Measurements from ENCODE around the gene C16orf87.

The C16orf87 gene

DNA sequence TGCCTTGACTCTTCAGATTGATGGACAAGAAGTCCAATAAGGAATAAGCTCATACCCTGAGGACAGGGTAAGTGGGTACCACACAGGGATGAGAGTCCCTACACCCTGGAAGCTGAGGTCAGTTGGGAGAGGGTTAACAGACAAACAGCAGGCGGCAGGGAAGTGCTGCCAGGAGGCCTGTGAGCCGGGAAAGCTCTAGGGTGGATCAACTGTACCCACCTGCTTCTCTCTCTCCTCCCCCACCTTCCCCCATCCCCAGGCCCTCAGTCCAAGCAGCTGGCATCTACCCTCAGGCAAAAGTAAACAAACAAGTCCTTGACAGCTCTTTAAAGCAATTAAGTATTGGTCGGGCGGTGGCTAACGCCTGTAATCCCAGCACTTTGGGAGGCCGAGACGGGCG lies 62.2 kb downstream of the C16orf87 start:
- Mint-ChIP-seq H3K4me1 (ENCODE audit: low read depth) (no peaks in the 10 kb centered on the region), H3K27ac (no peak overlapping the region), H3K9me3 (ENCODE audit: low read depth) (no peaks in the 10 kb centered on the region), H3K36me3 (no peaks in the 10 kb centered on the region), H3K4me3 (no peak overlapping the region), H3K27me3 (no peaks in the 10 kb centered on the region)

DNA sequence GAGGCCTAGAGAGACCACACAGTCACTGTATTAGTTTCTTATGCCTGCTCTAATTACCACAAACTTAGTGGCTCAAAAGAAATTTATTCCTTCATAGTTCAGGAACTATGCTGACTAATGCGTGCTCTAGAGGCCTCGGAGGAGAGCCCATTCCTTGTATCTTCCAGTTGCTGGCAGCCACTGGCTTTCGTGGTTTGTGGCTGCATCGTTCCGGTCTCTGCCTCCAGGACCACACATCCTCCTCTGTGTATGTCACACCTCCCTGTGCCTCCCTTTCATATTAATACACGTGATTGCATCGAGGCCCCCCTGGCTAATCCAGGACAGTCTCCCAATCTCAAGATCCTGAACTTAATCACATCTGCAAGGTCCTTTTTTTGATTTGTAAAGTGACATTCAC lies 65.9 kb downstream of the C16orf87 start:
- Mint-ChIP-seq H3K9me3 (ENCODE audit: low read depth) (no peaks in the 10 kb centered on the region), H3K27ac (no peak overlapping the region), H3K27me3 (peaks cover 3% of the 10 kb centered on the region), H3K4me3 (no peak overlapping the region), H3K36me3 (no peaks in the 10 kb centered on the region), H3K4me1 (ENCODE audit: low read depth) (no peaks in the 10 kb centered on the region)

DNA sequence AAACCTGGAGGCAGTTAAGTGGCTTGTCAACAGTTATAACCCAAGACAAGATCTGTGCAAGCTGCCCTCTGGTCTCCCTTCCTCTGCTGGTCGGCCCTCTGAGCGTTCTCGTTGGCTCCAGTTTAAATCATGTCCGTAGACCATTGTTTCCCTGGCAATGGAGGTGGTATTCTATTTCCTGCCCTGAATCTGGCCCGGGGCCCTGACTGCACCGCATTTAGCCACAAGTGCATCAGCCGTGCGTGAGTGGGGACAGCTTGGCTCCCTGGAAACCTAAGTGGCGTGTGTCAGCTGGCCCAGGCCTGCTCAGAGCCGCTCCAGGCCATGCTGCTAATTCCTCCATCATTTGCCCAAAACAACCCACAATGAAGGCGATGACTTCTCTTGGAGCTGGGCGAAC lies 67.8 kb downstream of the C16orf87 start:
- Mint-ChIP-seq H3K36me3 (no peaks in the 10 kb centered on the region), H3K4me3 (no peak overlapping the region), H3K9me3 (ENCODE audit: low read depth) (no peaks in the 10 kb centered on the region), H3K27me3 (peaks cover 5% of the 10 kb centered on the region), H3K27ac (no peak overlapping the region), H3K4me1 (ENCODE audit: low read depth) (no peaks in the 10 kb centered on the region)

DNA sequence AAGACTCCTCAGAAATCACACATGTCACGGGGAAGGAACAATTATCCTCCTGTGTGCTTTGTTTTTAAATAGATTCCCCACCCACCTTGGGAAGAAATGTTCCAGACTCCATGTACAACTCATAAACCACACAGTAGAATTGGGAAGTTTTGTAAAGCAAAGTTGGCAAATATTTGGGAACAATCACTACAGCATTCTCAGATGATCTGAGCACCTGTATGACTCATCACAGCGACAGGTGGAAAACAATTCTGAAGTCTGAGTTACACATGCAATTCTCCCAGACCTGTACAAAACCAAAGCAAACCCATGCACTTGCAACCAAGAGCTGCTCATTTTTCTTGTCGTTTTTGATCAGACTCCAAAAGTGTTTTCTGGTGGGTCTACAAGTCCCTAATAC lies 68.4 kb downstream of the C16orf87 start:
- no peaks in the 10 kb centered on the region for H3K36me3 Mint-ChIP-seq
- H3K4me3 Mint-ChIP-seq, result no peak overlapping the region
- peaks cover 5% of the 10 kb centered on the region for H3K27me3 Mint-ChIP-seq
- H3K9me3 Mint-ChIP-seq (ENCODE audit: low read depth), result no peaks in the 10 kb centered on the region
- no peaks in the 10 kb centered on the region for H3K4me1 Mint-ChIP-seq (ENCODE audit: low read depth)
- no peak overlapping the region for H3K27ac Mint-ChIP-seq

DNA sequence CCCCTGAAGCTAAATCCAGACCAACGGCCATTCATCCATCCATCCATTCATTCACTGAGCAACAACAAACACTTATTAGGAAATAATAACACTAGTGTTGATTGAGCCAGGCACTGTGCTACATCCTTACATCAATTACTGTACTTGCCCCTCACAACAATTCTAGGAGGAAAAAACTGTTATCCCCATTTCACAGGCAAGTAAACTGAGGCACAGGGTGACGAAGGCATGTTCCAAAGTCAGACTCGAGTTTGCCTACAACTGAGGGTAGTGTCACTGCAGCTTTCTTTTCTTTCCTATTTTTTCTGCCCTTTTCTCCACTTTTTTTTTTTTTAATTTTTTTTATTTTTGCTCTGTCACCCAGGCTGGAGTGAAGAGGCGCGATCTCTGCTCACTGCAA lies 71.7 kb downstream of the C16orf87 start:
- Mint-ChIP-seq H3K27me3 (peaks cover 5% of the 10 kb centered on the region), H3K36me3 (no peaks in the 10 kb centered on the region), H3K27ac (no peak overlapping the region)

DNA sequence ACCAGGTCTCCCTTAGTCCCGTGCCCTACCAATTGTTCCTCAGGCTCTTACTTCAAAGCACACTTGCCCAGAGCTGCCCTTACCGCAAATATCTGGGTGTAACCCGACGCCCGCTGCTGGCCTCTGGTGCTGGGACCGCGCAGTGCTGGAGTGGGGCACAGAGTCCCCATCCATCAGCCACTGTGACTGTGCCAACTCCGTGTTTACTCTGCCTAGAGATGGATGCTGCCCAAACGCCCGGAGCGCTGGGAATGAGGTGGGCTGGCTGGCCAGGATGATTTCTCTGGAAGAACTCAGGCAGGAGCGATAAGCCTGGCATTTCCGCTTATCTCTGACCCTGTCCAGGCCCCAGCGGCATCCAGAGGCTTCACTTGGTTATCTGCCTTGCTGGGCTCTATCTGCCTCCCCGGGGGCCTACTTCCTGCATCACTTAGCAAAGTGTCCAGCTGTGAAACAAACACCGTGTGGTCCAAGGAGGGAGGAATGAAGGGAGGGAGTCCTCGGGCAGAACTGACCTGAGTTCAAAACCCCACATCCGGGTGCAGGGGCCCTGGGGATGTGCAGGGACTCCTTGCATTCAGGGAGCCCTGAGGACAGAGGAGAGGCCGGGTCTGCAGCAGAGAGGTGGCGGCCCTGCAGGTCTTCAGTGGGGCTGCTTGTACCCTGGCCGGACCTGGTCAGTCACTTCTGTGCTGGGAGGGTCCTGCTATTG lies 73.5 kb downstream of the C16orf87 start:
- H3K27ac Mint-ChIP-seq, result no peak overlapping the region
- H3K9me3 Mint-ChIP-seq (ENCODE audit: low read depth), result no peaks in the 10 kb centered on the region
- no peak overlapping the region for H3K4me3 Mint-ChIP-seq
- H3K36me3 Mint-ChIP-seq, result no peaks in the 10 kb centered on the region
- H3K27me3 Mint-ChIP-seq, result peaks cover 5% of the 10 kb centered on the region
- H3K4me1 Mint-ChIP-seq (ENCODE audit: low read depth), result no peaks in the 10 kb centered on the region

More for the DNA sequence above, 71.7 kb downstream of the C16orf87 start:
- no peaks in the 10 kb centered on the region for H3K9me3 Mint-ChIP-seq (ENCODE audit: low read depth)
- H3K4me1 Mint-ChIP-seq (ENCODE audit: low read depth), result no peaks in the 10 kb centered on the region
- no peak overlapping the region for H3K4me3 Mint-ChIP-seq

DNA sequence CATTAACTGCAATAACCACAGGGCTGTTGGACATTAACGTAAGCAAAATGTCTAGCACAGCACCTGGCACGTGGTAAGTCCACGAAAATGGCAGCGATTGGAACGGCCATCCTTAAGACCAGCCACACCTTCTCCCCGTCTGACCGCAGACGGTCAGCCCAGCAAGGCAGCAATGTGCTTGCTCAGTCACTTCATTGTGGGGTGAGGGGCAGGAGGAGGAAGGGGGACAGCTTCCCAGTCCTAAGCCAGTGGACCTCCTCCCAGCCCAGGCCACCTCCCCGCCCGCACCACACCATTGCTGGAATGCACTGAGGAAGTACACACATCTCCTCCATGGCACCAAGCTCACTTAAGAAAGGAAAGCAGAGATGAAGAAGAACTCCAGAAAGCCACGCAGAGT lies 74.2 kb downstream of the C16orf87 start:
- peaks cover 5% of the 10 kb centered on the region for H3K27me3 Mint-ChIP-seq
- no peak overlapping the region for H3K4me3 Mint-ChIP-seq
- no peaks in the 10 kb centered on the region for H3K4me1 Mint-ChIP-seq (ENCODE audit: low read depth)
- no peaks in the 10 kb centered on the region for H3K36me3 Mint-ChIP-seq
- no peaks in the 10 kb centered on the region for H3K9me3 Mint-ChIP-seq (ENCODE audit: low read depth)
- no peak overlapping the region for H3K27ac Mint-ChIP-seq

DNA sequence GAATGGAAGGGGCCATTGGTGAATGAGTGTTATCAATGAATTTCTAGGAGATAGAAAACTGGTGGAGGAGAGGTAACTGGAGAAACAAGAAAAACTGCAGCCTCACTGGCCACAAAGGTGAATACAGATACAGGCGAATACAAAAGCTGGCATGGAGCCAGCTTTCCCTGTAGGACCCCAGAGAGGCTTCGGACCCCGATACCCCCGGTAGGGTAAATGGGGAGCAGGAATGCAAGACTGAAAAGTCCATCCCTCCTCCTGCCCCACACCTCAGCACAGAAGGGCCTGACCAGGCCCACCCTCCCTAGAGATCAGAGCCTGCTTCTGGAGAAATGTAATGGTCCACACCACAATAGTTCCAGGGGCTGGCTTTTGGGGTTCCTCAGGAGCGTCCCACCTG lies 78.0 kb downstream of the C16orf87 start:
- Mint-ChIP-seq H3K4me1 (ENCODE audit: low read depth) (no peaks in the 10 kb centered on the region), H3K4me3 (no peak overlapping the region), H3K27me3 (no peaks in the 10 kb centered on the region), H3K36me3 (no peaks in the 10 kb centered on the region), H3K27ac (no peak overlapping the region), H3K9me3 (ENCODE audit: low read depth) (no peaks in the 10 kb centered on the region)

DNA sequence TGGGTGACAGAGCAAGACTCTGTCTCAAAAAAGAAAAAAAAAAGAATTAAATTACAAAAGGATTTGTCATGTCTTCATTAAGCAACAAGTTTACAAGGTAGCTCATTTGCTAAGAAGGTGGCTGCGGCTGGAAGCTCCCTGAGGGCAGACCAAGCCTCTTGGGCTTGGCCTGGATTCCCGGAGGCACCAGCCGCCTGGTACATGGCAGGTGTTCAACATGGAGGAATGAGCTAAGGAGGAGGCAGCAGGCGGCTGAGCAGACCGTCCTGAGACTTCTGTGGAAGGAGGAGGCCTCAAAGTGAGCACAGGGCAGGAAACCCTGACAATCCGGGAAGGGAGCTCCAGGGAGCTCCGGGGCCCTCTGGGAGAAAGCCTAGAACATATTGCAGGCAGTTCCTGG lies 79.6 kb downstream of the C16orf87 start:
- Mint-ChIP-seq H3K4me1 (ENCODE audit: low read depth) (no peaks in the 10 kb centered on the region), H3K36me3 (no peaks in the 10 kb centered on the region), H3K9me3 (ENCODE audit: low read depth) (no peaks in the 10 kb centered on the region), H3K27me3 (no peaks in the 10 kb centered on the region), H3K4me3 (no peak overlapping the region), H3K27ac (no peak overlapping the region)

DNA sequence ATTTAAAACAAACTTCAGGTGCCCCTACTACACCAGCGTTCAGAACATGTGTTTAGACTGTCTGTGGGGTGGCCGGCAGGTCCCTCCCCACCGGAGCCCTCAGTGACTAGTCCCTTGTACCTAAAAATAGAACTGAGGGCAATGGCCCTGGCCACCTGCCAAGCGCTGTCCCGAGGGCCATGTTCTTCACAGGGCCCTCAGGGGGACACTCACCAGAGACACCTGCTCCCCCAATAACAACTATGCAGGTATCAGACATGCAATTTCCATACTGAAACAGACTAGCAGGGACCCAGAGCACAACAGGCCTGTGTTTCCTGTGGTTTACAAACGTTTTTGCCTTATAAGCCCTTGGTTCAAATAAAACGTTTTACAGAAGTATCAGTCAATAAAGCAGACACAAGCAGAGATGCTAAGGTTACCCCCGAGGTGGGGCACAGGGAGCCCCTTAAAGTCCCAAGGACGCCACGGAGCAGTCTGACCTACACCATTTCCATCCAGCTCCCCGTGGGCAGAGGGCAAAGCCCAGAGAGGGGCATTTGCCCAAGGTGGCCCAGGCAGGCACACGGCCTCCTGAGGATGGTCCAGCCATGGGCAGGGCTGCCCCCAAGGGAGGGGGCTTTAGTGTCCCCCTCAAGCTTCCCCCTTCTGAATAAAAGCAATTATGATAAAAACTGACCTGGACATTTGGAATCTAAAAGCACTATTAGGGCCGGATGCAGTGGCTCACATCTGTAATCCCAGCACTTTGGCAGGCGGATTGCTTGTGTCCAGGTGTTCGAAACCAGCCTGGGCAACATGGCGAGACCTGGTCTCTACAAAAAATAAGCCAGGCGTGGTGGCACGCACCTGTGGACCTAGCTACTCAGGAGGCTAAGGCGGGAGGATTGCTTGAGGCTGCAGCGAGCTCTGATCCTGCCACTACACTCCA lies 81.9 kb downstream of the C16orf87 start:
- Mint-ChIP-seq H3K27ac (no peak overlapping the region), H3K4me1 (ENCODE audit: low read depth) (no peaks in the 10 kb centered on the region), H3K36me3 (no peaks in the 10 kb centered on the region), H3K4me3 (no peak overlapping the region), H3K27me3 (no peaks in the 10 kb centered on the region), H3K9me3 (ENCODE audit: low read depth) (no peaks in the 10 kb centered on the region)

DNA sequence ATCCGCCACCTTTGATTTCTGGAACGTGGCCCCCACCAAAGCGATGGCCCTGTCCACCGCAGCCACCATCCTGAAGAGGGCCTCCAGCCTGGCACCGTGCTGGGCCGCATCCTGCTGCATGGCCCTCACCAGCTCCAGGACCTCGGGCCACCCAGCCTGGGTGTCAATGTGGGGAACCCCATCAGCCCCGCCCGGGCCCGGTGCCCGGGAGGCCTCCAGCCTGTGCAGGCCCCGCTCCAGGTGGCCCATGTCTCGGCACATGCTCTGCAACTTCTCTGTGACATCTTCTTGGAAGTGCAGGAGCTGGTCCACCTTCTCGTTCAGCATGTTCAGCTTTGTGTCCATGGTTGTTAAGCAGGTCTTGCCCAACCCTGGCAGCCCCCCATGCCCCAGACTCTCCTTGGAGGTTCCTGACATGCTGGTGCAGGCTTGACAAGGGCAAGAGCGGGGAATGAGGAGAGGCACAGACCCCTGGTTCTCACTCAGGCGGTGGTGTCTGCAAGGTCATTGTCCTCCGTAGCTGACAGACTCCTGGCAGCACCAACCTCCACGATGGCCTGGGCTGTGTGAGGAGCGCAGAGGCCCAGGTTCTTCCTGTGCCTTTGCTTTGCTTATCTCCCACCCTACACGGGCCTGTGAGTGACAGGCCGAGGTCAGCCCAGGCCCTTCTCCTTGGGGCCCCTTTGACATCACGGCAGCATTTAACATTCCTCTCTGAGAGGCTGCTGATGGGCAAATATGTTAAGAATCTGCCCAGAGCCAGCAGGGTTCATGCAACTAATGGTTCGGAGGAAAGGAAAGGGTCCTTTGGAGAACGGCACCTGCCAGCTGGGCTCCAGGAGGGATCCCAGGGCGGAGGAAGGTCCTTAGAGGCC lies 83.0 kb downstream of the C16orf87 start, which contains the start of gene MYLK3:
Gene MYLK3, minus strand, starts transcription at position 568 of the 875 bp plus-strand sequence. Its CDS starts 151 bp downstream, at position 417.
- H3K27me3 Mint-ChIP-seq, result no peaks in the 10 kb centered on the region
- peaks cover 4% of the 10 kb centered on the region for H3K4me1 Mint-ChIP-seq (ENCODE audit: low read depth)
- no peaks in the 10 kb centered on the region for H3K9me3 Mint-ChIP-seq (ENCODE audit: low read depth)
- H3K27ac Mint-ChIP-seq, result no peak within 1 kb of the TSS
- H3K36me3 Mint-ChIP-seq, result no peaks in the 10 kb centered on the region
- H3K4me3 Mint-ChIP-seq, result no peak within 1 kb of the TSS

DNA sequence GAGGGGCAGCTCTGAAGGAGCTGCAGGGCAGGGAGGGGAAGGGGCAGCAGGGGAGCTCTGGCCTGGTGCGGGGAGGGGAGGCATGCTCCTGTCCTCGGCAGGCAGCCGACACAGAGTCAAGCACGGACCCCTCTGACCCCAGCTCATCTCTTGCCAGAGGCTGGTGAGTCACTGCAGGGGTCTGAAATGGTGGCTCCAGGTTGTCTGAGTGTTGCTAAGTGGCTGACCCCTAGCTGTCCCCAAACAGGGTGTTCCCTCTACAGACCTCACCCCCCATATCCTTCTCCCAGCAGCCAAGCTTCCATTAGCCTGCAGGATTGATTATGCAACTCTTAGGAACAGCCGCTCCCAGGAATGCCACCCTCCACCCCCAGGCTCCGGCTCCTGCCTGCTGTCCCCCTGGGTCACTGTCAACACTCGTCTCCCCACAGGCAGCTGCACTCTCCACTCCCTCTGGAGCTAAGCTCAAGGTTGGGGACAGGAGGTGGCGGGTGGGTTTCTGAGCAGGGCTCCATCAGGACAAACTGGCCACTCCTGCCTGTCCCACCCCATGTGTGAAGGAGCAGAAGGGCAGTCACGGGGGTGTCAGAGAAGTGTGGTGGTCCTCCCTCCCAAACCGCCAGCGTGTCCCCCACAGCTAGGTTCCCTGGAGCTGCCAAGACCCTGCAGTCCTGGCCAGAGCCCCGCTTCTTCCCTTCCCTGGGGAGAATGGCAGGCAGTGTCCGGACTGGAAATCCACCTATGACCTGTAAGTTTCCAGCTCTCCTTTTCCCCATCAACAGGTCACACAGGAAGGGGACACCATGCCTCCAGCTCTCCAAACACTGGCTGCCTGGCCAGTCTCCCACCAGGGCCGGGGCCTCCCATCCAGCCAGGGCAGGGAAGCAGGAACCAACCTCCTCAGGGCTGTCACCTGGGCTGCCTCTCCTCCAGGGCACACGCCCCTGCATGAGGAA lies 83.9 kb downstream of the C16orf87 start:
- Mint-ChIP-seq H3K4me1 (ENCODE audit: low read depth) (peaks cover 4% of the 10 kb centered on the region), H3K27me3 (no peaks in the 10 kb centered on the region), H3K27ac (no peak overlapping the region), H3K36me3 (no peaks in the 10 kb centered on the region), H3K4me3 (no peak overlapping the region), H3K9me3 (ENCODE audit: low read depth) (no peaks in the 10 kb centered on the region)

Measured in activated naive CD8-positive, alpha-beta T cell (primary cell).